Panc1 (cell line): ENCODE data around the gene RAB22A.

ENCODE experiments used
- POLR2AphosphoS5 ChIP-seq: IDR thresholded peaks from 2 replicates; pipeline ENCODE4 v1.6.1; 2012; ENCODE audit warnings: mild to moderate bottlenecking, low read depth, low read length, moderate library complexity
- SIN3A ChIP-seq: IDR thresholded peaks from 2 replicates; pipeline ENCODE4 v1.6.1; 2012; ENCODE audit warnings: low read depth, mild to moderate bottlenecking, low read length, moderate library complexity, borderline replicate concordance; ENCODE audit not compliant: insufficient read depth
- TCF7L2 ChIP-seq: IDR thresholded peaks from 2 replicates; pipeline ENCODE4 v1.6.1; 2011; ENCODE audit warnings: mild to moderate bottlenecking, low read depth, low read length, inconsistent platforms
- TF ChIP-seq, protein P1 (sequence below): fragments of 450-650 bp; IDR thresholded peaks from 2 replicates; pipeline ENCODE4 v1.5.1; 2017; ENCODE audit warnings: mild to moderate bottlenecking
- TF ChIP-seq, protein P2 (sequence below), 2 experiments: IDR thresholded peaks; 2 replicates each; pipeline ENCODE4 v1.6.1; 2011 to 2012; ENCODE audit warnings: low read depth in 2 of 2, control low read depth in 1 of 2, low read length in 1 of 2, mild to moderate bottlenecking in 1 of 2, moderate library complexity in 1 of 2; ENCODE audit not compliant: insufficient read depth in 1 of 2

DNA sequence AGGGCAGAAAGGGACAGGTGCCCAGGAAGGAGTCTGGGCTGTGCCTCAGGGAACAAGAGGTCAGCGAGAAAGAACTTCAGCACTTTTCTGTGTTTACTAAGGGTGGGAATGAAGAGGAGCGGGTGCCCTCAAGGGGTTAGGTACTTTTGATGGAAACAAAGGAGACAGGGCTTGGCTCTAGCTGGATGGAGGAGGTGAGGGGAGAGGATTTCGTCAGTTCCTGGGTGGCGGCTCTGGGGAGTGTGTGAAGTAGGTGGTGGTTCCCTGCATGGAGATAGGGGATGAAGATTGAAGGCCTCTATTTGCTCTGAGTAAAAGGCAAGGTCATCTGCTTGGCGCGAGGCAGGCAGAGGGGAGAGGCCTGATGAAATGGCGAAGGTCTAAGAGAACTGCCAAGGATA is 41.1 kb upstream of the RAB22A start:
- TF ChIP-seq, protein P1, sequence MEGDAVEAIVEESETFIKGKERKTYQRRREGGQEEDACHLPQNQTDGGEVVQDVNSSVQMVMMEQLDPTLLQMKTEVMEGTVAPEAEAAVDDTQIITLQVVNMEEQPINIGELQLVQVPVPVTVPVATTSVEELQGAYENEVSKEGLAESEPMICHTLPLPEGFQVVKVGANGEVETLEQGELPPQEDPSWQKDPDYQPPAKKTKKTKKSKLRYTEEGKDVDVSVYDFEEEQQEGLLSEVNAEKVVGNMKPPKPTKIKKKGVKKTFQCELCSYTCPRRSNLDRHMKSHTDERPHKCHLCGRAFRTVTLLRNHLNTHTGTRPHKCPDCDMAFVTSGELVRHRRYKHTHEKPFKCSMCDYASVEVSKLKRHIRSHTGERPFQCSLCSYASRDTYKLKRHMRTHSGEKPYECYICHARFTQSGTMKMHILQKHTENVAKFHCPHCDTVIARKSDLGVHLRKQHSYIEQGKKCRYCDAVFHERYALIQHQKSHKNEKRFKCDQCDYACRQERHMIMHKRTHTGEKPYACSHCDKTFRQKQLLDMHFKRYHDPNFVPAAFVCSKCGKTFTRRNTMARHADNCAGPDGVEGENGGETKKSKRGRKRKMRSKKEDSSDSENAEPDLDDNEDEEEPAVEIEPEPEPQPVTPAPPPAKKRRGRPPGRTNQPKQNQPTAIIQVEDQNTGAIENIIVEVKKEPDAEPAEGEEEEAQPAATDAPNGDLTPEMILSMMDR = no peak
- TF ChIP-seq SIN3A (no peak), TCF7L2 (no peak), POLR2AphosphoS5 (no peak)
- TF ChIP-seq, protein P2, sequence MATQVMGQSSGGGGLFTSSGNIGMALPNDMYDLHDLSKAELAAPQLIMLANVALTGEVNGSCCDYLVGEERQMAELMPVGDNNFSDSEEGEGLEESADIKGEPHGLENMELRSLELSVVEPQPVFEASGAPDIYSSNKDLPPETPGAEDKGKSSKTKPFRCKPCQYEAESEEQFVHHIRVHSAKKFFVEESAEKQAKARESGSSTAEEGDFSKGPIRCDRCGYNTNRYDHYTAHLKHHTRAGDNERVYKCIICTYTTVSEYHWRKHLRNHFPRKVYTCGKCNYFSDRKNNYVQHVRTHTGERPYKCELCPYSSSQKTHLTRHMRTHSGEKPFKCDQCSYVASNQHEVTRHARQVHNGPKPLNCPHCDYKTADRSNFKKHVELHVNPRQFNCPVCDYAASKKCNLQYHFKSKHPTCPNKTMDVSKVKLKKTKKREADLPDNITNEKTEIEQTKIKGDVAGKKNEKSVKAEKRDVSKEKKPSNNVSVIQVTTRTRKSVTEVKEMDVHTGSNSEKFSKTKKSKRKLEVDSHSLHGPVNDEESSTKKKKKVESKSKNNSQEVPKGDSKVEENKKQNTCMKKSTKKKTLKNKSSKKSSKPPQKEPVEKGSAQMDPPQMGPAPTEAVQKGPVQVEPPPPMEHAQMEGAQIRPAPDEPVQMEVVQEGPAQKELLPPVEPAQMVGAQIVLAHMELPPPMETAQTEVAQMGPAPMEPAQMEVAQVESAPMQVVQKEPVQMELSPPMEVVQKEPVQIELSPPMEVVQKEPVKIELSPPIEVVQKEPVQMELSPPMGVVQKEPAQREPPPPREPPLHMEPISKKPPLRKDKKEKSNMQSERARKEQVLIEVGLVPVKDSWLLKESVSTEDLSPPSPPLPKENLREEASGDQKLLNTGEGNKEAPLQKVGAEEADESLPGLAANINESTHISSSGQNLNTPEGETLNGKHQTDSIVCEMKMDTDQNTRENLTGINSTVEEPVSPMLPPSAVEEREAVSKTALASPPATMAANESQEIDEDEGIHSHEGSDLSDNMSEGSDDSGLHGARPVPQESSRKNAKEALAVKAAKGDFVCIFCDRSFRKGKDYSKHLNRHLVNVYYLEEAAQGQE (IDR thresholded peaks at IDR 0.05; ENCODE audit: insufficient read depth in 1 of 2, low read depth in 2 of 2, low read length in 1 of 2) = no peak
